Activated naive CD4-positive, alpha-beta T cell treated with anti-CD3 and anti-CD28 coated beads for 36 hours (primary cell): Measurements from ENCODE around the gene ITGAV. TPM values are rescaled to one million over a fixed set of nuclear protein-coding genes. Genes with fewer than 3 reads are reported as not detected.

ENCODE experiments used
- CTCF ChIA-PET: fragments of 350-600 bp; sonication (Branson Sonifier 250); formaldehyde crosslinking; loops from one replicate; lab custom pipeline; 2021; ENCODE audit warnings: antibody characterized with exemption; lab: Charles Lee
- DNase-seq: peaks from one replicate; pipeline ENCODE4 v3.0.0-alpha.2; 2020
- H3K27ac Mint-ChIP-seq: one replicate; pipeline ENCODE4 v1.8.0; 2021; ENCODE audit warnings: mild to moderate bottlenecking, mixed read lengths
- H3K27me3 Mint-ChIP-seq: one replicate; pipeline ENCODE4 v1.8.0; 2021; ENCODE audit warnings: low read depth, mixed read lengths
- H3K36me3 Mint-ChIP-seq: one replicate; pipeline ENCODE4 v1.8.0; 2021; ENCODE audit warnings: low read depth, mixed read lengths
- H3K4me1 Mint-ChIP-seq: one replicate; pipeline ENCODE4 v1.8.0; 2021; ENCODE audit warnings: low read depth, mixed read lengths
- H3K4me3 Mint-ChIP-seq: one replicate; pipeline ENCODE4 v1.8.0; 2021; ENCODE audit warnings: mild to moderate bottlenecking, moderate library complexity, mixed read lengths
- H3K9me3 Mint-ChIP-seq: one replicate; pipeline ENCODE4 v1.8.0; 2021; ENCODE audit warnings: mixed read lengths
- intact Hi-C: fragments of 100-400 bp; cut with micrococcal nuclease; formaldehyde crosslinking; loops from one replicate; pipeline ENCODE4 v1.15.1; 2023
- total RNA-seq, 2 experiments: library from RNA; stranded (reverse); gene quantifications; one replicate each; pipeline ENCODE4 v1.2.3, GENCODE V29; 2021

ITGAV gene
- total RNA-seq, 2 experiments from 2014 or later, result 4.5 to 5.0 TPM

GRCh38 chr2:186716899-186717298 is 127.0 kb downstream of the ITGAV start:
- no peak overlapping the region for H3K27ac Mint-ChIP-seq
- no peaks in the 10 kb centered on the region for H3K4me1 Mint-ChIP-seq
- DNase-seq, result no peak
- no peak overlapping the region for H3K4me3 Mint-ChIP-seq
- intact Hi-C loops, result no loop called here
- peaks cover 11% of the 10 kb centered on the region for H3K27me3 Mint-ChIP-seq
- no peaks in the 10 kb centered on the region for H3K36me3 Mint-ChIP-seq
- CTCF ChIA-PET, result no interaction called here
- H3K9me3 Mint-ChIP-seq, result no peaks in the 10 kb centered on the region

- intact Hi-C loops, result no loop called here
- Mint-ChIP-seq H3K4me3 (no peak overlapping the region), H3K27ac (no peak overlapping the region), H3K27me3 (peaks cover 10% of the 10 kb centered on the region), H3K36me3 (no peaks in the 10 kb centered on the region), H3K9me3 (no peaks in the 10 kb centered on the region), H3K4me1 (no peaks in the 10 kb centered on the region)
- CTCF ChIA-PET, result no interaction called here
- no peak for DNase-seq
These were observed 127.6 kb downstream of the ITGAV start for GRCh38 chr2:186717320-186718007.

GRCh38 chr2:186718122-186718521 is 128.3 kb downstream of the ITGAV start:
- no peak for DNase-seq
- H3K9me3 Mint-ChIP-seq, result no peaks in the 10 kb centered on the region
- no peak overlapping the region for H3K4me3 Mint-ChIP-seq
- intact Hi-C loops, result no loop called here
- no peak overlapping the region for H3K27ac Mint-ChIP-seq
- no peaks in the 10 kb centered on the region for H3K36me3 Mint-ChIP-seq
- no peaks in the 10 kb centered on the region for H3K4me1 Mint-ChIP-seq
- peaks cover 7% of the 10 kb centered on the region for H3K27me3 Mint-ChIP-seq
- CTCF ChIA-PET, result no interaction called here

GRCh38 chr2:186718903-186719302 is 129.0 kb downstream of the ITGAV start:
- Mint-ChIP-seq H3K4me1 (no peaks in the 10 kb centered on the region), H3K27ac (no peak overlapping the region), H3K27me3 (peaks cover 10% of the 10 kb centered on the region), H3K9me3 (no peaks in the 10 kb centered on the region), H3K36me3 (no peaks in the 10 kb centered on the region), H3K4me3 (no peak overlapping the region)
- DNase-seq, result no peak
- intact Hi-C loops, result no loop called here
- CTCF ChIA-PET, result no interaction called here

- H3K4me1 Mint-ChIP-seq, result no peaks in the 10 kb centered on the region
- peaks cover 10% of the 10 kb centered on the region for H3K27me3 Mint-ChIP-seq
- no peak overlapping the region for H3K27ac Mint-ChIP-seq
- H3K4me3 Mint-ChIP-seq, result no peak overlapping the region
- H3K36me3 Mint-ChIP-seq, result no peaks in the 10 kb centered on the region
- intact Hi-C loops, result no loop called here
- CTCF ChIA-PET, result no interaction called here
- no peaks in the 10 kb centered on the region for H3K9me3 Mint-ChIP-seq
- no peak for DNase-seq
These were observed 132.1 kb downstream of the ITGAV start for GRCh38 chr2:186721956-186722355.

- Mint-ChIP-seq H3K9me3 (no peaks in the 10 kb centered on the region), H3K4me3 (no peak overlapping the region), H3K36me3 (no peaks in the 10 kb centered on the region), H3K27ac (no peak overlapping the region), H3K27me3 (peaks cover 7% of the 10 kb centered on the region), H3K4me1 (no peaks in the 10 kb centered on the region)
- CTCF ChIA-PET, result no interaction called here
- no peak for DNase-seq
- intact Hi-C loops, result no loop called here
These were observed 134.9 kb downstream of the ITGAV start for GRCh38 chr2:186724736-186725135.

- Mint-ChIP-seq H3K9me3 (no peaks in the 10 kb centered on the region), H3K36me3 (no peaks in the 10 kb centered on the region), H3K27me3 (peaks cover 6% of the 10 kb centered on the region), H3K4me1 (no peaks in the 10 kb centered on the region), H3K27ac (no peak overlapping the region), H3K4me3 (no peak overlapping the region)
- intact Hi-C loops, result no loop called here
- CTCF ChIA-PET, result no interaction called here
- no peak for DNase-seq
These were observed 135.9 kb downstream of the ITGAV start for GRCh38 chr2:186725783-186726182.

GRCh38 chr2:186726938-186727337 is 137.1 kb downstream of the ITGAV start:
- Mint-ChIP-seq H3K27ac (no peak overlapping the region), H3K36me3 (no peaks in the 10 kb centered on the region), H3K4me1 (no peaks in the 10 kb centered on the region), H3K4me3 (no peak overlapping the region), H3K27me3 (peaks cover 3% of the 10 kb centered on the region), H3K9me3 (no peaks in the 10 kb centered on the region)
- no peak for DNase-seq
- intact Hi-C loops, result no loop called here
- CTCF ChIA-PET, result no interaction called here

- CTCF ChIA-PET, result no interaction called here
- intact Hi-C loops, result no loop called here
- Mint-ChIP-seq H3K27me3 (peaks cover 2% of the 10 kb centered on the region), H3K4me3 (no peak overlapping the region), H3K36me3 (no peaks in the 10 kb centered on the region), H3K27ac (no peak overlapping the region), H3K9me3 (no peaks in the 10 kb centered on the region), H3K4me1 (no peaks in the 10 kb centered on the region)
- DNase-seq, result no peak
These were observed 138.8 kb downstream of the ITGAV start for GRCh38 chr2:186728631-186729030.

Other genes starting within 250 kb of the ITGAV start
- 10 to 100 TPM; 92.2 to 93.3 TPM for gene ZC3H15, start 103.8 kb upstream of the ITGAV start, total RNA-seq
- gene FAM171B, start 104.0 kb downstream of the ITGAV start, total RNA-seq, result under 1 TPM; 0.14 to 0.42 TPM